ENCODE data around the gene PIK3C2A. TPM values are rescaled to one million over a fixed set of nuclear protein-coding genes. Genes with fewer than 3 reads are reported as not detected.

PIK3C2A gene
- total and polyA plus RNA-seq, 2 of the 8 experiments (the other 6 are each of a cell fraction or from before 2014, with no cell fraction given) = 20.1 to 127 TPM

- TF ChIP-seq SAP30 (IDR thresholded peaks at IDR 0.05; ENCODE audit: insufficient read depth, insufficient replicate concordance, low read length) (no peak), RAD21 (IDR thresholded peaks at IDR 0.05 in 1 of 2, conservative IDR thresholded peaks at IDR 0.05 in 1 of 2; ENCODE audit: low read depth in 2 of 2, low read length in 2 of 2) (no peak), KDM5A (IDR thresholded peaks at IDR 0.05; ENCODE audit: low read length) (no peak), ASH2L (IDR thresholded peaks at IDR 0.05; ENCODE audit: low read length) (no peak), TAF7 (optimal IDR thresholded peaks at IDR 0.05; ENCODE audit: borderline replicate concordance, low read depth, low read length) (no peak), E2F6 (IDR thresholded peaks at IDR 0.05) (no peak), CTBP2 (IDR thresholded peaks at IDR 0.05; ENCODE audit: borderline replicate concordance, insufficient read depth, insufficient read length, low read length) (no peak), GABPA (IDR thresholded peaks at IDR 0.05; ENCODE audit: borderline replicate concordance, insufficient read depth, low read length) (no peak), CEBPB (IDR thresholded peaks at IDR 0.05; ENCODE audit: low read depth, low read length) (no peak)
Observed at GRCh38 chr11:17185938-17186337, 21.8 kb downstream of the PIK3C2A start (continued).

Measured in H1 (cell line).